Peyer's patch (tissue), 4 donors: ENCODE data around the gene DGCR2.
"Not testable (repeated sequence)": the region's sequence is repeated elsewhere in the genome, so short reads cannot be mapped to it uniquely, and the experiment has no call there.

Experiments
- POLR2A ChIP-seq, 2 donors: fragments of 450-650 bp; IDR thresholded peaks; one replicate each; pipeline ENCODE4 v1.5.1; 2017; ENCODE audit warnings: antibody characterized with exemption in 2 of 2, mild to moderate bottlenecking in 2 of 2, moderate library complexity in 2 of 2
- TF ChIP-seq, protein P1 (sequence below), 6 experiments: fragments of 450-650 bp in 4 of 6; fragments of 200-600 bp in 2 of 6; sonication (generic) in 1 of 6; IDR thresholded peaks; one replicate each; pipeline ENCODE4 v1.5.1; 2017 to 2019; ENCODE audit warnings: antibody characterized with exemption in 6 of 6, mild to moderate bottlenecking in 3 of 6, moderate library complexity in 1 of 6

DNA sequence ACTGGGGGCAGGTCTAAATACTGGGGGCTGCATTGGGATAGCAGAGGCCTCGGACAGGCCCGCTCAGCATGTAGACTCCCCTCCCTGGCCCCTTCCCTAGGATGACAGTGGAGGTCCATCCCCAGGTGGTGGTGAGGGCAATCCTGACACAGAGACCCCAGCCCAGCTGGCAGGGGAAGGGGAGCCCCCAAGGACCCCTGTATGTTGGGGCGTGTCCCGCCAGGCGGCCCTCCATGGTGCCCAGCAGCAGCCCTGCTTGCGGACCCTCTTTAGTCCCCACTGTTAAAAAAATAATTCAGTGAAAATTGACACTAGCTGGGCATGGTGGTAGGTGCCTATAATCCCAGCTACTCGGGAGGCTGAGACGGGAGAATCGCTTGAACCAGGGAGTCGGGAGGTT lies 98.3 kb downstream of the DGCR2 start:
- TF ChIP-seq, protein P1, sequence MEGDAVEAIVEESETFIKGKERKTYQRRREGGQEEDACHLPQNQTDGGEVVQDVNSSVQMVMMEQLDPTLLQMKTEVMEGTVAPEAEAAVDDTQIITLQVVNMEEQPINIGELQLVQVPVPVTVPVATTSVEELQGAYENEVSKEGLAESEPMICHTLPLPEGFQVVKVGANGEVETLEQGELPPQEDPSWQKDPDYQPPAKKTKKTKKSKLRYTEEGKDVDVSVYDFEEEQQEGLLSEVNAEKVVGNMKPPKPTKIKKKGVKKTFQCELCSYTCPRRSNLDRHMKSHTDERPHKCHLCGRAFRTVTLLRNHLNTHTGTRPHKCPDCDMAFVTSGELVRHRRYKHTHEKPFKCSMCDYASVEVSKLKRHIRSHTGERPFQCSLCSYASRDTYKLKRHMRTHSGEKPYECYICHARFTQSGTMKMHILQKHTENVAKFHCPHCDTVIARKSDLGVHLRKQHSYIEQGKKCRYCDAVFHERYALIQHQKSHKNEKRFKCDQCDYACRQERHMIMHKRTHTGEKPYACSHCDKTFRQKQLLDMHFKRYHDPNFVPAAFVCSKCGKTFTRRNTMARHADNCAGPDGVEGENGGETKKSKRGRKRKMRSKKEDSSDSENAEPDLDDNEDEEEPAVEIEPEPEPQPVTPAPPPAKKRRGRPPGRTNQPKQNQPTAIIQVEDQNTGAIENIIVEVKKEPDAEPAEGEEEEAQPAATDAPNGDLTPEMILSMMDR (IDR thresholded peaks at IDR 0.05): not testable (repeated sequence)
- TF ChIP-seq POLR2A (IDR thresholded peaks at IDR 0.05): not testable (repeated sequence)
